Measurements from ENCODE around the gene COL5A3.

COL5A3 gene

DNA sequence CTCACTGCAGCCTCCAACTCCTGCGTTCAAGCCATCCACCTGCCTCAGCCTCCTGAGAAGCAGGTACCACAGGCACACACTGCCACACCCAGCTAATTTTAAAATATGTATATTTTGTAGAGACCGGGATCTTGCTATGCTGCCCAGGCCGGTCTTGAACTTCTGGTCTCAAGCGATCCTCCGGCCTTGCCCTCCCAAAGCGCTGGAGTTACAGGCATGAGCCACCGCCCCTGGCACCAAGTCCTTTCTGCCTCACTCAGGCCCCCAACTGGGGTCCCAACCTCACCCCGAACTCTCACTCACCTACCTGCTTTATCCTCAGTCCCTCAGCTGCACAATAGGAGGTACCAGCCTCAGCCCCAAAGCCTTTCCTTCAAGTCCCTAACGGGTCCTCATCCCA, 635 bp upstream of the COL5A3 start:
- no peak for DNase-seq

GRCh38 chr19:10009714-10010224, 535 bp downstream of the COL5A3 start:
- no peak for DNase-seq

DNA sequence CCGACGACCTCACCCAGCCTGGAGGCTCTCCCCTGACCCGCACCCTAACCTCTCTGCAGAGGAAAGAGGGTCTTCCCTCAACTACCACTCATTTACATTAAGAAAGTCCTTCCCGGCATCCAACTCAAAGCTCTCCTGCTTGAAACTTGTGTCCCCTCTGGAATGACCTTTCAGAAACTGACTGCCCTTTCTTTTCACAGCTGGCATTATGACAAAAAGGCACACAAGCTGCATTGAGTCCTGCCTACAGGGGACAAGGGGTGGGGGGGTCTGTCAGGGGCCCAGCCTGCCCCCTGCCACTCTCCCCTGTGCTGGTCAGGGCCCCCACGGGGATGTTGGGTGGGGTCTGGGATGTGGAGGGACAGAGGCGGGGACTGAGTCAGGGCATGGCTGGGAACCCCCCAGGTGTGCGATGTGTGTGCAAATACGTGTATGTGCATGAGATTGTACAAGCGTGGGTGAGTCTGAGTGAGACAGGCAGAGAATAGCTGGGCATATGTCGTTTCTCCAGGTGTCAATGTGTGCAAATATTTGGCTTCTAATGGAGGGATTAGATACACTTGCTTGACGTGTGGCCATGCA, 2.0 kb downstream of the COL5A3 start:
- no peak for DNase-seq

DNA sequence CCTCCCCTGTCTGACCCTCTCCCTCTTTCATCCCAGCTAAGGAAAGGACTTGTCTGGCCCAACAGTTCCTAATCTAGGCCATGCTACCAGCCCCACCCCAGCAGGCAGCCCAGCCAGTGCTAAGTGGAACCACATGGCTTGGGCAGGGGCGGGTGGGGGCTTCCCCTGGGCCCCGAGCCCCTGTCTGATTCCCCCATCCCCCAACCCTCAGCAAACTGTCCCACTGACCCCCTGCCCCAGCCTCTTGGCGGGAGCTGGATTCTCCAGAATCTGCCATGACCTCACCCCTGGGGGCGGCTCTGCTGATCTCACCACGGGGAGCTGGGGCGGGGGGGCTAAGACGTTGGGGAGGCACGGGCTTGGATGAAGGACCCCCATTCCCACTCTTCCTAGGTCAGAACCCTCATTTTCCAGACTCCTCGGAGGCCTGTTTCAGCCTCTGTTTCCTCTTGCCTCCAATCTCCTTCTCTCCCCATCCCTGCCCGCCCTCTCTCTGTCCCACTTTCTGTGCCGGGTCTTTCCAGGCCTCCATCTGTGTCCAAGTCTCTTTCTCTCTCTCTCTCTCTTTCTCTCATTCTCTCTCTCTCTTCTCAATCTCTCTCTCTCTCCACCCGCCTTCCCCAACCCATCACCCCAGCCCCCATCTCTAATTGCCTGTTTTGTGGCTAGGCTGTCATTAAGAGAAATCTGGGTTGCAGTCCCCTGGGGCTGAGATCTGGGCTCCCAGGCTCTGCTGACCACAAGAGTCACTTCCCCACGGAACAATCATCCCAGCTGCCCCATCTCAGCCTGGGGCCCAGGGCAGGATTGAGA, 2.7 kb downstream of the COL5A3 start:
- DNase-seq: no peak

DNA sequence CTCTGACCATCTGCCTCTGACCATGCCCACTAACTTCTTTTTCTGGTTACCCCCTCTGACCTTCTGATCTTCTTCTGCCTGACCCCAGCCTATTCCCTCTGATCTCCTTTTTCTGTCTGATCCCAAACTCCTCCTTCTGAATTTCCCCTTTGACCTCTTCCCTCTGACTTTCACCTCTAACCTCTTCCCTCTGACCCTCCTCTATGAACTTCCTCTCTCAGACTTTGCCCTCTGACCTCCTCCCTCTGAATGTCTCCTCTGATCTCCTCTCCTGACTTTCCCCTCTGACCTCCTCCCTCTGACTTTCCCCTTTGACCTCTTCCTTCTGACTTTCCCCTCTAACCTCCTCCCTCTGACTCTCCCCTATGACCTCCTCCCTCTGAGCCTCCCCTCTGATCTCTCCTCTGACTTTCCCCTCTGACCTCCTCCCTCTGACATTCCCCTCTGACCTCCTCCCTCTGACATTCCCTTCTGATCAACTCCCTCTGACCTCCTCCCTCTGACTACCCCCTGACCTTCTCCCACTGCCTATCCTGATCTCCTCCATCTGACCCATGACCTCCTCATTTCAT, 3.5 kb downstream of the COL5A3 start:
- DNase-seq: no peak

- DNase-seq: no peak
These were observed 4.0 kb downstream of the COL5A3 start for GRCh38 chr19:10006335-10006708.

- DNase-seq: no peak
These were observed 4.5 kb downstream of the COL5A3 start for GRCh38 chr19:10005632-10006334.

DNA sequence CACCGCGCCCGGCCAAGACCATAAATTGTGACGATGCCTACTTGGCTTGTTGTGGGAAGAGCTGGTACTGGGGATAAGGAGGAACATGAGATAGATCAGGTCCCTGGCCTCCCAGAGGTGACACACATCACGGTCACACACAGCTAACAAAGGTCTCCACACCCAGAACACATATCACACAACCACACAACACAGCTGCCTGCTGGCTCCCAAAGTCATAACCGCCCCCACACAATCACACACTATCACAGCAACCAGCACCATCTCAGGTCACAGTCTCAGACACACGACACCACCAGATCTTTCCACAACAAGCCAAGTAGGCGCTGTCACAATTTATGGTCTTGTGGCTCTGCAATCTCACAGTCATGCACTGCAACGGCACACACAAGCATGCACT, 5.7 kb downstream of the COL5A3 start:
- no peak for DNase-seq

GRCh38 chr19:10003271-10003670, 7.0 kb downstream of the COL5A3 start:
- no peak for DNase-seq

GRCh38 chr19:10001899-10002298, 8.4 kb downstream of the COL5A3 start:
- no peak for DNase-seq

DNA sequence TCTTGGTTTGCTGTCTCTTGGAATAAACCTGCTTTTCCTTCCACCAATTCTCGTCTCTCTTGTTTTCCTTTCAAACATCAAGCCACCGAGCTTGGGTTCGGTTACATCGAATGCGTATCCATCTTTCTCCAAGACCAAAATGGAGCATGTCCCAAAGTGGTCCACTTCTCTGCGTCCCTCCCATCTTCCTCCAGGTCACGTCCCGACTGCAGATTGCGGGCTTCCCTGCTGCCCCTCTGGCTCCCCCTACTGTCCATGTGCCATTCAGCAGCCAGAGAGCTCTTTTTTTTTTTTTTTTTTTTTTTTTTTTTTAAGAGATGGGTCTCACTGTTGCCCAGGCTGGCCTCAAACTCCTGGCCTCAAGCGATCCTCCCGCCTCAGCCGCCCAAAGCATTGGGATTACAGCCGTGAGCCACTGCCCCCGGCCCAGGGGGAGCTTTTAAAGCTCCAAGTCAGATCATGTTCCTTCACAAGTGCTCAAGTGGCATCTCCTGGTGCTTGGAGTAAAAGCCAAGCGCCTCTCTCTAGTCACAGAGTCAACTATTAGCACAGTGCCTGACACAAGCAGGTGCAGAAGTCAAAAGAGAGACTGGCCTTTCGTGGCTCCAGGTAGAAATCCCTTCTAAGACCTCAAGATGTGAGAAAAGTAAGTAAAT, 10.0 kb downstream of the COL5A3 start:
- DNase-seq: peak; percentile 24

DNA sequence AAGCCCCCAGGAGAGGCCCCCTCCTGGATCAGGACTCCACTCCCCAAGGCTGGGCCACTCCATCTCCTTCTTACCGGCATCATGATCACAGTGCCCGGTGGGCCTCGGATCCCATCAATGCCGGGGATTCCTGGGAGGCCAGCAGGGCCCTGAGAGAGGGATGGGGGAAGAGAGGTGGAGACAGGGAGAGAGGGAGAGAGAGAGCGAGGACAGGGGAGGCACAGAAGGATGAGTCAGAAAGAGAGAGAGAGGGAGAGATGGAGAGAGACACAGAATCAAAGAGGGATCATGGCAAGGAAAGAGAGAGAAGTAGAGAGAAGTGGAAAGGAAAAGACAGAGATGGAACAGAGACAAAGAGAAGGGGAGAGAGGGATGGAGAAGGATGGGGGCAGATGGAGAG, 13.8 kb downstream of the COL5A3 start:
- DNase-seq: no peak

DNA sequence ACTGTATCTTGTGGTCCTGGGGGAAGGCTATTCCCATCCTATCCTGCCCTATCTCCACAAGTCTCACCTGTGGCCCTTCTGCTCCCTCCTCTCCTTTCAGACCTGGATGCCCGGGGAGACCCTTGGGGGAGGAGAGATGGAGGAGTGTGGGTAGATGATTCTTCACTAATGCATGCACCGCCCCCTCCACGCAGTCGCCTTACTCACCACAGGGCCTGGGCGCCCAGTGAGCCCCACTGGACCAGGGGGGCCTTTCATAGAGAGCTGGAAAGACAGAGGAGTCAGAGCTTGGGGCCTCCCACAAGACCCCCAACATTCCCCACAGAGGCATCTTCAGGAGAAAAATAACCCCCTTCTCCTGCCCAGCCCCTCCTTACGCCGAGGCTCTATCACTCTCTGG, 14.3 kb downstream of the COL5A3 start:
- no peak for DNase-seq

DNA sequence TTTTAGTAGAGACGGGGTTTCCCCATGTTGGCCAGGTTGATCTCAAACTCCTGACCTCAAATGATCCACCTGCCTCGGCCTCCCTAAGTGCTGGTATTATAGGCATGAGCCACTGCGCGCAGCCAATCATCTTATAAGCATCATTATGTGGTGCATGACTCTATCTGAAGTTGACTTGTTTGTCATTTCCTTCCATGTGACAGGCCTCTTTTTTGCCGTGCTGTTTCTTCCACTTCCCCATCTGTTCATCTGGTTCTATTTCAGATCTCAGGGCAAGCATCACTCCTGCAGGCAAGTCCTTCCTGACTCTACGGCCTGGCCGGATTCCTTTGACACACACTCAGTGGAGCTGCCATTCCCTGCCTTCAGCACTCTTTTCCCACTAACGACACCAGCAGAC, 15.2 kb downstream of the COL5A3 start:
- no peak for DNase-seq

- DNase-seq: no peak
These were observed 18.7 kb downstream of the COL5A3 start for GRCh38 chr19:9991425-9992191.

DNA sequence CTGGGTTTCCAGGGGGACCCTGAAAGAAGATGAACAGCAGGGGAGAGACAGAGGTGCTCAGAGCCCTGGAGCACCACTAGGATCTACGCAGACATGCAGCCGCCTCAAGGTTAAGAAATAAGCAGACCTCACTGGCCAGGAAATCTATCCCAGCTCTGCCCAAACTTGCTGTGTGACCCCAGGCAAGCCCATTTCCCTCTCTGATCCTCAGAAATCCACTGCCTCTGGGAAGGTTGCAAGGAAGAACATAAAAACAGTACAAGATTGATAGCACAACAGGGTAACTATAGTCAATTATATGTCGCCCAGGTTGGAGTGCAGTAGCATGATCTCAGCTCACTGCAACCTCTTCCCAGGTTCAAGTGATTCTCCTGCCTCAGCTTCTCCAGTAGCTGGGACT, 20.8 kb downstream of the COL5A3 start:
- no peak for DNase-seq

GRCh38 chr19:9986787-9987281, 23.5 kb downstream of the COL5A3 start:
- no peak for DNase-seq

- DNase-seq: no peak
These were observed 28.7 kb downstream of the COL5A3 start for GRCh38 chr19:9981406-9982260.

DNA sequence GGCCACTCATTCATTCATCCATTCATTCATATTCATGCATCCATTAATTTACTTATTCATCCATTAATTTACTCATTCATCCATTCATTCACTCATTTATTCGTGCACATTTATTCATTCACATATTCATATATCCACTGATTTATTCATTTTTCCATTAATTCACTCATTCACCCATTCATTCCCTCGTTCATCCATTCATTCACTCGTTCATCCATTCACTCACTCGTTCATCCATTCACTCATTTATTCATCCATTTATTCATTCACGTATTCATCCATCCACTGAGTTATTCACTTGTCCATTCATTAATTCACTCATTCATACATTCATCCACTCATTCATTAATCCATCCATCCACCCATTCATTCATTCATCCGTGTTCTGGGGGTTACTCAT, 38.2 kb downstream of the COL5A3 start:
- DNase-seq: no peak

GRCh38 chr19:9971166-9971897, 39.0 kb downstream of the COL5A3 start:
- DNase-seq: no peak
